ENCODE measurements around the gene FAM221A. TPM values are rescaled to one million over a fixed set of nuclear protein-coding genes. Genes with fewer than 3 reads are reported as not detected.

Gene FAM221A
- 13.2 and 13.4 TPM in 2 replicates for total RNA-seq

- TF ChIP-seq, protein P1, sequence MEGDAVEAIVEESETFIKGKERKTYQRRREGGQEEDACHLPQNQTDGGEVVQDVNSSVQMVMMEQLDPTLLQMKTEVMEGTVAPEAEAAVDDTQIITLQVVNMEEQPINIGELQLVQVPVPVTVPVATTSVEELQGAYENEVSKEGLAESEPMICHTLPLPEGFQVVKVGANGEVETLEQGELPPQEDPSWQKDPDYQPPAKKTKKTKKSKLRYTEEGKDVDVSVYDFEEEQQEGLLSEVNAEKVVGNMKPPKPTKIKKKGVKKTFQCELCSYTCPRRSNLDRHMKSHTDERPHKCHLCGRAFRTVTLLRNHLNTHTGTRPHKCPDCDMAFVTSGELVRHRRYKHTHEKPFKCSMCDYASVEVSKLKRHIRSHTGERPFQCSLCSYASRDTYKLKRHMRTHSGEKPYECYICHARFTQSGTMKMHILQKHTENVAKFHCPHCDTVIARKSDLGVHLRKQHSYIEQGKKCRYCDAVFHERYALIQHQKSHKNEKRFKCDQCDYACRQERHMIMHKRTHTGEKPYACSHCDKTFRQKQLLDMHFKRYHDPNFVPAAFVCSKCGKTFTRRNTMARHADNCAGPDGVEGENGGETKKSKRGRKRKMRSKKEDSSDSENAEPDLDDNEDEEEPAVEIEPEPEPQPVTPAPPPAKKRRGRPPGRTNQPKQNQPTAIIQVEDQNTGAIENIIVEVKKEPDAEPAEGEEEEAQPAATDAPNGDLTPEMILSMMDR (conservative IDR thresholded peaks at IDR 0.05; ENCODE audit: low read depth, low read length): peak; percentile 70
- peak within 1 kb of the TSS; percentile 73 for H3K4me3 ChIP-seq (ENCODE audit: low read depth, low read length)
- no peak for DNase-seq (ENCODE audit: low read depth)
These were observed at the start of gene FAM221A for GRCh38 chr7:23679898-23680413. Gene FAM221A (plus strand): TSS chr7:23680199. CDS start chr7:23680219, 20 bp downstream.

GRCh38 chr7:23633417-23633816 lies 46.6 kb upstream of the FAM221A start:
- TF ChIP-seq, protein P1 (conservative IDR thresholded peaks at IDR 0.05; ENCODE audit: low read depth, low read length): no peak
- no peak overlapping the region for H3K4me3 ChIP-seq (ENCODE audit: low read depth, low read length)
- DNase-seq (ENCODE audit: low read depth): no peak

DNA sequence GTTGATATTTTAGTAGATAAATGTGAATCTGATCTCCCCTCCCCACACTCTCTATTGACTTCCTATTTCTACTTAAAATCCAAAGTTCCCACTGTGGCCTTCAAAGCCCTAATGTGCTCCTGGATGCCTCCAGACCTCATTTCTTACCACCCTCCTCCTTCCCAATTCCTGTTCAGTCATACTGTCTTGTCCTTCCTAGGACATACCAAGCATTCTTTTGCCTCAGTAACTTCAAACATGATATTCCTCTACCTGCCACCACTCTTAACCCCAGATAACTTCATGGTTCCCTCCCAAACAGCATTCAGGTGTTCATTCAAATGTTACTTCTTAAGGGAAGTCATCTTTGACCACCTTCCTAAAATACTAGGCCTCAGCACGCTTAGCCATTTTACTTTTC lies 34.2 kb upstream of the FAM221A start:
- no peak overlapping the region for H3K4me3 ChIP-seq (ENCODE audit: low read depth, low read length)
- no peak for DNase-seq (ENCODE audit: low read depth)
- TF ChIP-seq, protein P1 (conservative IDR thresholded peaks at IDR 0.05; ENCODE audit: low read depth, low read length): no peak

DNA sequence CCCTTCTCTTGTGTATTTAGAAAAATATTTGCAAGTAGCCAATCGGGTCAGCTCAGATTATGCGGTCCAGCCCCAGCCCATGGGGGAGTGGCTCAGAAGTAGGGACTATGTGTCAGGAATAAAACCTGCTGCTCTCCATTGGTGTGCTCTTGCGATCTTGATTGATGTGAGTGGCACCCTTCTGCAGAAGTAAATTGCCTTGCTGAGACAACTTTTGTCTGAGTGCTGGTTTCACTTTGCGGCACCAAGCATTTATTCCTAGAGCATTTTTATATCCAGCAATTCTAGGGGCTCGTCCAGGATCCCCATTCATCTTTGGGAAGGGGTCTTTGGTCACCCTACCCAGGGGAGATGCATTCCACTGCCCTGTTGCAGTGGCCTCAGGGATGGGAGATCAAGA lies 26.1 kb upstream of the FAM221A start:
- no peak for DNase-seq (ENCODE audit: low read depth)
- TF ChIP-seq, protein P1 (conservative IDR thresholded peaks at IDR 0.05; ENCODE audit: low read depth, low read length): no peak

GRCh38 chr7:23654508-23654907 lies 25.5 kb upstream of the FAM221A start:
- H3K4me3 ChIP-seq (ENCODE audit: low read depth, low read length): no peak overlapping the region
- DNase-seq (ENCODE audit: low read depth): no peak
- TF ChIP-seq, protein P1 (conservative IDR thresholded peaks at IDR 0.05; ENCODE audit: low read depth, low read length): peak; percentile 49

More for the DNA sequence above, 26.1 kb upstream of the FAM221A start:
- no peak overlapping the region for H3K4me3 ChIP-seq (ENCODE audit: low read depth, low read length)

DNA sequence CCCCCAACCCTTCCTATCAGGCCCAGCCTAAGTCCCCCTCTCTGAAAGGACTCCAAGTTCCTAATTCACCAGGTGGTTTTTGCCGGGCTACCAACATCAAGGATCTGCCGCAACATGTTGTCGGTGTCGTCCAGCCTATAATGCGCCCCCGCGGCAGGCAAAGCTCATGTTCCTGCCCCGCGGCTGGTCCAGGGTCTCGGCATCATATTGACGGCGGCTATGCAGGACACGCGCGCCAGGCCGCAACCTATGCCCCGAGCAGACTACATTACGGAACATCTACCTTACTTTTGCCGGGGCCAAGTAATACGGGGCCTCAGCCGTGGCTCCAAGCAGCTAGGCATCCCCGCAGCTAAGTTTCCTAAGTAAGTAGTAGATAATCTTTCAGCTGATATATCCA lies 24.6 kb upstream of the FAM221A start:
- H3K4me3 ChIP-seq (ENCODE audit: low read depth, low read length): no peak overlapping the region
- TF ChIP-seq, protein P1 (conservative IDR thresholded peaks at IDR 0.05; ENCODE audit: low read depth, low read length): no peak

GRCh38 chr7:23658831-23659427 lies 21.1 kb upstream of the FAM221A start:
- no peak for DNase-seq (ENCODE audit: low read depth)
- TF ChIP-seq, protein P1 (conservative IDR thresholded peaks at IDR 0.05; ENCODE audit: low read depth, low read length): no peak
- H3K4me3 ChIP-seq (ENCODE audit: low read depth, low read length): no peak overlapping the region

More for the DNA sequence above, 24.6 kb upstream of the FAM221A start:
- DNase-seq (ENCODE audit: low read depth): no peak

All from epithelial cell of proximal tubule (primary cell).